ENCODE measurements around the gene WDFY2.

DNA sequence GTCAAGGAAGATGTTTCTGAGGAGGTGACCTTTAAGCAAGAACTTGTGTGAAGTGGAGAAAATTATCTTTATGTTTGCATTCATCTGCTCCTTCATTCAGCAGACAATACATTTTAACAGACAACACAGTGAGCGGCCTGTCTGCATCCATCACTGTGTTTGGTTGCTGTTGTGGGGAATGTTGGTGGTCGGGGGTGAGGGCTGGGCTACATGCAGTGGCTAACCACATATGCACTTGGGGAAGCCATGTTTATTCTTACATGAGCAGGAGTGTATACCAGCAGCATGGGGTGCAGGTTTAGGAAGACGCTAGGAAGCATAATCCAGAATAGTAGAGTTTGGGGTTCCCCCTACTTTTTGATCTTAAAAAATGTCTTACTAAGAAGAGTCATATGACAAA, 153.3 kb downstream of the WDFY2 start:
- TF ChIP-seq, protein P1, sequence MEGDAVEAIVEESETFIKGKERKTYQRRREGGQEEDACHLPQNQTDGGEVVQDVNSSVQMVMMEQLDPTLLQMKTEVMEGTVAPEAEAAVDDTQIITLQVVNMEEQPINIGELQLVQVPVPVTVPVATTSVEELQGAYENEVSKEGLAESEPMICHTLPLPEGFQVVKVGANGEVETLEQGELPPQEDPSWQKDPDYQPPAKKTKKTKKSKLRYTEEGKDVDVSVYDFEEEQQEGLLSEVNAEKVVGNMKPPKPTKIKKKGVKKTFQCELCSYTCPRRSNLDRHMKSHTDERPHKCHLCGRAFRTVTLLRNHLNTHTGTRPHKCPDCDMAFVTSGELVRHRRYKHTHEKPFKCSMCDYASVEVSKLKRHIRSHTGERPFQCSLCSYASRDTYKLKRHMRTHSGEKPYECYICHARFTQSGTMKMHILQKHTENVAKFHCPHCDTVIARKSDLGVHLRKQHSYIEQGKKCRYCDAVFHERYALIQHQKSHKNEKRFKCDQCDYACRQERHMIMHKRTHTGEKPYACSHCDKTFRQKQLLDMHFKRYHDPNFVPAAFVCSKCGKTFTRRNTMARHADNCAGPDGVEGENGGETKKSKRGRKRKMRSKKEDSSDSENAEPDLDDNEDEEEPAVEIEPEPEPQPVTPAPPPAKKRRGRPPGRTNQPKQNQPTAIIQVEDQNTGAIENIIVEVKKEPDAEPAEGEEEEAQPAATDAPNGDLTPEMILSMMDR (IDR thresholded peaks at IDR 0.05; ENCODE audit: borderline replicate concordance, extremely low read depth, low read length, poor library complexity, severe bottlenecking), result no peak
- no peak for TF ChIP-seq EZH2 (IDR thresholded peaks at IDR 0.05; ENCODE audit: borderline replicate concordance, low read depth, low read length, severe bottlenecking)
